HEK293 (cell line): ENCODE data around the gene MRC2.
"Not testable (repeated sequence)": the region's sequence is repeated elsewhere in the genome, so short reads cannot be mapped to it uniquely, and the experiment has no call there.

Experiments
- CTCF ChIA-PET: fragments of 350-600 bp; formaldehyde crosslinking; extraction: SDS; loops from one replicate; lab custom pipeline; 2021; ENCODE audit warnings: antibody characterized with exemption; lab: Yijun Ruan, JAX
- POLR2A ChIA-PET: fragments of 300-600 bp; formaldehyde crosslinking; extraction: SDS; loops from one replicate; lab custom pipeline; 2020; ENCODE audit warnings: antibody characterized with exemption, inconsistent platforms; lab: Yijun Ruan, JAX
- H3K27ac ChIP-seq: fragments of 200-500 bp; sonication (Bioruptor generic); 2 replicates; pipeline ENCODE4 v1.5.1; 2014; ENCODE audit warnings: low read depth, low read length, control low read depth, inconsistent platforms; ENCODE audit errors: extremely low read depth
- H3K36me3 ChIP-seq, 2 experiments: fragments of 200-500 bp in 1 of 2; sonication (Bioruptor generic) in 1 of 2; 1 replicate in 1 of 2; 2 replicates in 1 of 2; pipeline ENCODE4 v1.5.1; 2014 to 2017; ENCODE audit warnings: inconsistent platforms in 2 of 2, low read length in 2 of 2; ENCODE audit not compliant: control insufficient read depth in 2 of 2, insufficient read depth in 1 of 2
- H3K4me1 ChIP-seq: fragments of 200-500 bp; sonication (Bioruptor generic); 2 replicates; pipeline ENCODE4 v1.5.1; 2014; ENCODE audit warnings: mild to moderate bottlenecking, low read length, inconsistent platforms; ENCODE audit not compliant: control insufficient read depth, insufficient read depth
- H3K4me3 ChIP-seq: 2 replicates; pipeline ENCODE4 v1.5.1; 2011; ENCODE audit warnings: low read depth, mild to moderate bottlenecking, control low read depth, low read length, moderate library complexity
- H3K9me3 ChIP-seq: fragments of 200-500 bp; sonication (Bioruptor generic); 2 replicates; pipeline ENCODE4 v1.5.1; 2014; ENCODE audit warnings: low read depth, low read length, inconsistent platforms; ENCODE audit not compliant: control insufficient read depth, insufficient read depth
- MEIS1 ChIP-seq: sonication (generic); formaldehyde crosslinking; IDR thresholded peaks from 2 replicates; pipeline ENCODE4 v1.8.1; 2022; ENCODE audit warnings: missing genetic modification reagents, mild to moderate bottlenecking, borderline replicate concordance
- SALL2 ChIP-seq: fragments of 450-650 bp; formaldehyde crosslinking; IDR thresholded peaks from 2 replicates; pipeline ENCODE4 v1.5.0; 2017; ENCODE audit warnings: missing biosample characterization, mild to moderate bottlenecking, missing genetic modification characterization, borderline replicate concordance
- SCRT1 ChIP-seq: fragments of 450-650 bp; formaldehyde crosslinking; IDR thresholded peaks from 2 replicates; pipeline ENCODE4 v1.5.1; 2016; ENCODE audit warnings: missing biosample characterization, missing genetic modification characterization, borderline replicate concordance
- SP3 ChIP-seq: fragments of 450-650 bp; formaldehyde crosslinking; IDR thresholded peaks from 2 replicates; pipeline ENCODE4 v1.5.1; 2016; ENCODE audit warnings: missing biosample characterization, missing genetic modification characterization
- ZBTB11 ChIP-seq: fragments of 450-650 bp; formaldehyde crosslinking; conservative IDR thresholded peaks from 2 replicates; pipeline ENCODE4 v1.5.1; 2016; ENCODE audit warnings: low read depth, missing biosample characterization, missing genetic modification characterization
- ZBTB21 ChIP-seq: fragments of 450-650 bp; formaldehyde crosslinking; IDR thresholded peaks from 2 replicates; pipeline ENCODE4 v1.5.1; 2017; ENCODE audit warnings: missing biosample characterization, missing genetic modification characterization
- ZNF157 ChIP-seq: fragments of 450-650 bp; formaldehyde crosslinking; IDR thresholded peaks from 2 replicates; pipeline ENCODE4 v1.5.1; 2016; ENCODE audit warnings: missing biosample characterization, missing genetic modification characterization
- ZNF202 ChIP-seq: fragments of 450-650 bp; formaldehyde crosslinking; IDR thresholded peaks from 2 replicates; pipeline ENCODE4 v1.5.1; 2016; ENCODE audit warnings: missing biosample characterization, missing genetic modification characterization, borderline replicate concordance
- ZNF223 ChIP-seq: fragments of 450-650 bp; formaldehyde crosslinking; IDR thresholded peaks from 2 replicates; pipeline ENCODE4 v1.5.1; 2016; ENCODE audit warnings: missing biosample characterization, missing genetic modification characterization
- ZNF248 ChIP-seq: fragments of 450-650 bp; formaldehyde crosslinking; IDR thresholded peaks from 2 replicates; pipeline ENCODE4 v1.5.1; 2017; ENCODE audit warnings: missing biosample characterization, missing genetic modification characterization
- ZNF266 ChIP-seq: fragments of 450-650 bp; formaldehyde crosslinking; IDR thresholded peaks from 2 replicates; pipeline ENCODE4 v1.5.1; 2016; ENCODE audit warnings: missing biosample characterization, missing genetic modification characterization, low read depth
- ZNF354C ChIP-seq: fragments of 450-650 bp; formaldehyde crosslinking; IDR thresholded peaks from 2 replicates; pipeline ENCODE4 v1.5.1; 2016; ENCODE audit warnings: missing biosample characterization, missing genetic modification characterization, low read depth, borderline replicate concordance
- ZNF394 ChIP-seq: fragments of 450-650 bp; formaldehyde crosslinking; IDR thresholded peaks from 2 replicates; pipeline ENCODE4 v1.5.1; 2016; ENCODE audit warnings: missing biosample characterization, missing genetic modification characterization, mild to moderate bottlenecking, moderate library complexity, borderline replicate concordance
- ZNF404 ChIP-seq: fragments of 450-650 bp; formaldehyde crosslinking; IDR thresholded peaks from 2 replicates; pipeline ENCODE4 v1.5.1; 2017; ENCODE audit warnings: missing biosample characterization, missing genetic modification characterization
- ZNF416 ChIP-seq: fragments of 450-650 bp; formaldehyde crosslinking; IDR thresholded peaks from 2 replicates; pipeline ENCODE4 v1.5.1; 2016; ENCODE audit warnings: missing biosample characterization, missing genetic modification characterization
- ZNF433 ChIP-seq: fragments of 450-650 bp; formaldehyde crosslinking; IDR thresholded peaks from 2 replicates; pipeline ENCODE4 v1.5.1; 2016; ENCODE audit warnings: missing biosample characterization, missing genetic modification characterization, low read depth
- ZNF510 ChIP-seq: fragments of 450-650 bp; formaldehyde crosslinking; IDR thresholded peaks from 2 replicates; pipeline ENCODE4 v1.5.1; 2018; ENCODE audit warnings: mild to moderate bottlenecking, missing genetic modification characterization, missing biosample characterization; ENCODE audit not compliant: insufficient replicate concordance
- ZNF530 ChIP-seq: fragments of 450-650 bp; formaldehyde crosslinking; IDR thresholded peaks from 2 replicates; pipeline ENCODE4 v1.5.1; 2016; ENCODE audit warnings: low read depth, missing biosample characterization, missing genetic modification characterization
- ZNF560 ChIP-seq: fragments of 450-650 bp; formaldehyde crosslinking; IDR thresholded peaks from 2 replicates; pipeline ENCODE4 v1.5.1; 2017; ENCODE audit warnings: missing biosample characterization, missing genetic modification characterization, borderline replicate concordance
- ZNF629 ChIP-seq: fragments of 450-650 bp; formaldehyde crosslinking; IDR thresholded peaks from 2 replicates; pipeline ENCODE4 v1.5.1; 2017; ENCODE audit warnings: missing biosample characterization, missing genetic modification characterization
- ZSCAN30 ChIP-seq: fragments of 450-650 bp; IDR thresholded peaks from 2 replicates; pipeline ENCODE4 v1.5.1; 2018; ENCODE audit warnings: missing biosample characterization, mild to moderate bottlenecking, missing genetic modification characterization, moderate library complexity
- TF ChIP-seq, protein P1 (sequence below): fragments of 450-650 bp; formaldehyde crosslinking; IDR thresholded peaks from 2 replicates; pipeline ENCODE4 v1.5.1; 2017; ENCODE audit warnings: missing biosample characterization, missing genetic modification characterization
- TF ChIP-seq, protein P2 (sequence below): fragments of 450-650 bp; formaldehyde crosslinking; optimal IDR thresholded peaks from 2 replicates; pipeline ENCODE3; 2016; ENCODE audit warnings: missing biosample characterization, mild to moderate bottlenecking, missing genetic modification characterization
- TF ChIP-seq, protein P3 (sequence below): fragments of 450-650 bp; formaldehyde crosslinking; IDR thresholded peaks from 2 replicates; pipeline ENCODE4 v1.5.1; 2016; ENCODE audit warnings: missing biosample characterization, missing genetic modification characterization

The MRC2 gene

GRCh38 chr17:62601471-62601870, 26.0 kb upstream of the MRC2 start:
- H3K9me3 ChIP-seq, result no peaks in the 10 kb centered on the region
- ChIA-PET POLR2A (no interaction called here), CTCF (interaction anchor here (1.0 kb wide), 1 partner anchor 10 kb away, joined by 3 read pairs; no protein-coding TSS in a partner anchor)
- peaks cover 76 to 80% of the 10 kb centered on the region in 2 experiments for H3K36me3 ChIP-seq
- TF ChIP-seq MEIS1 (CRISPR knock-in tag), result no peak
- TF ChIP-seq, protein P1, sequence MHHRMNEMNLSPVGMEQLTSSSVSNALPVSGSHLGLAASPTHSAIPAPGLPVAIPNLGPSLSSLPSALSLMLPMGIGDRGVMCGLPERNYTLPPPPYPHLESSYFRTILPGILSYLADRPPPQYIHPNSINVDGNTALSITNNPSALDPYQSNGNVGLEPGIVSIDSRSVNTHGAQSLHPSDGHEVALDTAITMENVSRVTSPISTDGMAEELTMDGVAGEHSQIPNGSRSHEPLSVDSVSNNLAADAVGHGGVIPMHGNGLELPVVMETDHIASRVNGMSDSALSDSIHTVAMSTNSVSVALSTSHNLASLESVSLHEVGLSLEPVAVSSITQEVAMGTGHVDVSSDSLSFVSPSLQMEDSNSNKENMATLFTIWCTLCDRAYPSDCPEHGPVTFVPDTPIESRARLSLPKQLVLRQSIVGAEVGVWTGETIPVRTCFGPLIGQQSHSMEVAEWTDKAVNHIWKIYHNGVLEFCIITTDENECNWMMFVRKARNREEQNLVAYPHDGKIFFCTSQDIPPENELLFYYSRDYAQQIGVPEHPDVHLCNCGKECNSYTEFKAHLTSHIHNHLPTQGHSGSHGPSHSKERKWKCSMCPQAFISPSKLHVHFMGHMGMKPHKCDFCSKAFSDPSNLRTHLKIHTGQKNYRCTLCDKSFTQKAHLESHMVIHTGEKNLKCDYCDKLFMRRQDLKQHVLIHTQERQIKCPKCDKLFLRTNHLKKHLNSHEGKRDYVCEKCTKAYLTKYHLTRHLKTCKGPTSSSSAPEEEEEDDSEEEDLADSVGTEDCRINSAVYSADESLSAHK (tag by site-specific recombination), result no peak
- no peak for TF ChIP-seq SALL2 (tag by site-specific recombination)
- TF ChIP-seq, protein P2, sequence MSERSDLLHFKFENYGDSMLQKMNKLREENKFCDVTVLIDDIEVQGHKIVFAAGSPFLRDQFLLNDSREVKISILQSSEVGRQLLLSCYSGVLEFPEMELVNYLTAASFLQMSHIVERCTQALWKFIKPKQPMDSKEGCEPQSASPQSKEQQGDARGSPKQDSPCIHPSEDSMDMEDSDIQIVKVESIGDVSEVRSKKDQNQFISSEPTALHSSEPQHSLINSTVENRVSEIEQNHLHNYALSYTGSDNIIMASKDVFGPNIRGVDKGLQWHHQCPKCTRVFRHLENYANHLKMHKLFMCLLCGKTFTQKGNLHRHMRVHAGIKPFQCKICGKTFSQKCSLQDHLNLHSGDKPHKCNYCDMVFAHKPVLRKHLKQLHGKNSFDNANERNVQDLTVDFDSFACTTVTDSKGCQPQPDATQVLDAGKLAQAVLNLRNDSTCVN (tag by site-specific recombination), result no peak
- no peak for TF ChIP-seq ZNF394
- TF ChIP-seq ZSCAN30 (tag by site-specific recombination), result no peak
- no peak for TF ChIP-seq SCRT1 (tag by site-specific recombination)
- TF ChIP-seq ZNF416 (tag by site-specific recombination), result no peak
- no peak for TF ChIP-seq ZNF248 (tag by site-specific recombination)
- TF ChIP-seq ZNF157 (tag by site-specific recombination), result no peak
- H3K4me3 ChIP-seq, result no peak overlapping the region
- H3K27ac ChIP-seq, result no peak overlapping the region
- H3K4me1 ChIP-seq, result no peaks in the 10 kb centered on the region

DNA sequence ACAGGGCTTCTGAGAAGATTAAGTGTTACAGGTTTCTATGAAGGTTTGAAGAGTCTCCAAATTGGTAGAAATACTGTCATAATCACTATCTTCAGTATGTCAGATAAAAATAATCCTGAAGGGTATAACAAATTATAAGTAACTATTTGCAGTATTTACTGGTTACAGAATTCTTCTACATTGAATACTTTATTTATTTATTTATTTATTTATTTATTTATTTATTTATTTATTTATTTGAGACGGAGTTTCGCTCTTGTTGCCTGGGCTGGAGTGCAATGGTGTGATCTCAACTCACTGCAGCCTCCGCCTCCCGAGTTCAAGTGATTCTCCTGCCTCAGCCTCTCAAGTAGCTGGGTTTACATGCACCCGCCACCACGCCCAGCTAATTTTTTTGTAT, 23.7 kb upstream of the MRC2 start:
- H3K4me3 ChIP-seq, H3K9me3 ChIP-seq, H3K4me1 ChIP-seq, POLR2A ChIA-PET, CTCF ChIA-PET, H3K27ac ChIP-seq: not testable (repeated sequence)
- peaks cover 77 to 86% of the 10 kb centered on the region in 2 experiments for H3K36me3 ChIP-seq
- TF ChIP-seq ZBTB11, result peak; percentile 75
- 0 out of 2 replicates have a peak, but pooled peaks have one; percentile 29 for TF ChIP-seq ZNF530 (tag by site-specific recombination)
- peak; percentile 76 for TF ChIP-seq ZNF266 (tag by site-specific recombination)
- peak; percentile 36 for TF ChIP-seq ZNF510 (tag by site-specific recombination)
- peak; percentile 17; the same call in 1 of the 2 replicates for TF ChIP-seq SP3 (tag by site-specific recombination)
- TF ChIP-seq ZBTB21 (tag by site-specific recombination), result 0 out of 2 replicates have a peak, but pooled peaks have one; percentile 20
- TF ChIP-seq ZNF433 (tag by site-specific recombination), result 0 out of 2 replicates have a peak, but pooled peaks have one; percentile 41
- TF ChIP-seq ZNF404 (tag by site-specific recombination), result 0 out of 2 replicates have a peak, but pooled peaks have one; percentile 60
- TF ChIP-seq, protein P3, sequence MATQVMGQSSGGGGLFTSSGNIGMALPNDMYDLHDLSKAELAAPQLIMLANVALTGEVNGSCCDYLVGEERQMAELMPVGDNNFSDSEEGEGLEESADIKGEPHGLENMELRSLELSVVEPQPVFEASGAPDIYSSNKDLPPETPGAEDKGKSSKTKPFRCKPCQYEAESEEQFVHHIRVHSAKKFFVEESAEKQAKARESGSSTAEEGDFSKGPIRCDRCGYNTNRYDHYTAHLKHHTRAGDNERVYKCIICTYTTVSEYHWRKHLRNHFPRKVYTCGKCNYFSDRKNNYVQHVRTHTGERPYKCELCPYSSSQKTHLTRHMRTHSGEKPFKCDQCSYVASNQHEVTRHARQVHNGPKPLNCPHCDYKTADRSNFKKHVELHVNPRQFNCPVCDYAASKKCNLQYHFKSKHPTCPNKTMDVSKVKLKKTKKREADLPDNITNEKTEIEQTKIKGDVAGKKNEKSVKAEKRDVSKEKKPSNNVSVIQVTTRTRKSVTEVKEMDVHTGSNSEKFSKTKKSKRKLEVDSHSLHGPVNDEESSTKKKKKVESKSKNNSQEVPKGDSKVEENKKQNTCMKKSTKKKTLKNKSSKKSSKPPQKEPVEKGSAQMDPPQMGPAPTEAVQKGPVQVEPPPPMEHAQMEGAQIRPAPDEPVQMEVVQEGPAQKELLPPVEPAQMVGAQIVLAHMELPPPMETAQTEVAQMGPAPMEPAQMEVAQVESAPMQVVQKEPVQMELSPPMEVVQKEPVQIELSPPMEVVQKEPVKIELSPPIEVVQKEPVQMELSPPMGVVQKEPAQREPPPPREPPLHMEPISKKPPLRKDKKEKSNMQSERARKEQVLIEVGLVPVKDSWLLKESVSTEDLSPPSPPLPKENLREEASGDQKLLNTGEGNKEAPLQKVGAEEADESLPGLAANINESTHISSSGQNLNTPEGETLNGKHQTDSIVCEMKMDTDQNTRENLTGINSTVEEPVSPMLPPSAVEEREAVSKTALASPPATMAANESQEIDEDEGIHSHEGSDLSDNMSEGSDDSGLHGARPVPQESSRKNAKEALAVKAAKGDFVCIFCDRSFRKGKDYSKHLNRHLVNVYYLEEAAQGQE (tag by site-specific recombination), result peak; percentile 72
- TF ChIP-seq ZNF394, result peak; percentile 93; the same call in 1 of the 2 replicates
- peak; percentile 49 for TF ChIP-seq ZNF629 (tag by site-specific recombination)
- peak; percentile 47; the same call in 1 of the 2 replicates for TF ChIP-seq ZNF560 (tag by site-specific recombination)
- 0 out of 2 replicates have a peak, but pooled peaks have one; percentile 51 for TF ChIP-seq ZNF223 (tag by site-specific recombination)
- 0 out of 2 replicates have a peak, but pooled peaks have one; percentile 22 for TF ChIP-seq ZNF354C (tag by site-specific recombination)
- TF ChIP-seq ZNF202 (tag by site-specific recombination), result 0 out of 2 replicates have a peak, but pooled peaks have one; percentile 54
